Activated naive CD4-positive, alpha-beta T cell treated with anti-CD3 and anti-CD28 coated beads, Interleukin-2, amount 50 U/mL, for 16 hours (primary cell): ENCODE results near the gene SCN11A.
A peak's percentile ranks its signal among the peaks of the same experiment; 100 is the strongest.

ENCODE experiments used
- DNase-seq: peaks from one replicate; pipeline ENCODE4 v3.0.0-alpha.2; 2020

The SCN11A gene

DNA sequence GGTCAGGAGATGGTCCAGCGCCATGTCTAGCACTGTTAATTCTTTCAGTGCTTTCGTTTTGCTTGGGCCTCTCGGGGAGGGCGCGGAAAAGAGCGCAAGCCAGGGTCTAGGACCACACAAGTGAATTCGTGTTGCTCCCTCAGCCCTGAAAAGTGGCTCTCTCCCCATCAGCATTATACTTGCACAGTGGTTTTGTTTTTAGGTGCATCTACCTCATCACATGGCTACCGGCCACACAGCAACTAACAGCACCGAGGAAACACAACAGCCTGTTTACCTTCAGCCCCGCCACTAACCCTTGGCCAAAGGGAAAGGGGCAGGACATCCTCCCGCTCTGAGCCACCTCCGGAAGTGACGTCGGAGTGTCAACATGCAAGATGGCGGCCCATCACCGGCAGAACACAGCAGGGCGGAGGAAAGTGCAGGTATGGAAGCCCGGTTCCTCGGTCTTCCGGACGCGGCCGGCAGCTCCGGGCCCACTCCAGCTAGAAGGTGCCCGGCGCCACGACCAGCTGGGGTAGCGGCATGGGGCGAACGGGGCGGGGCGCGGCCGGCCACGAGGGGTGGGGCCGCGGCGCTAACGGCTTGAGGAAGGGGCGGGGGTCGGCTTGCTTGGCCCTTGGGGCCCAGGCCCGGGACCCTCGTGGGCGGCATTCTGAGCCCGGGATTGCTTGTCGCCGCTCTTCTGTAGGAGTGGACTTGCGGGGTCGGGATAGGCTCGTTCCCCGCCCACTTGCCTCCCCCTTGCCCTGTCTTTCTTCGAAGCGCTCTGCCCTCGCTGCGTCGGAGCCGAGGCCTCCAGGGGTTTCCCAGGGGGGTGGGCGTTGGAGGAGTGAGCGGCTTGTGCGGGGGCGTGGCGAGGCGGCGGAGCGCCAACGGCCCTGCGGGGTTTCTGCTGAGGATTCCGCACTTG lies at the start of gene SCN11A, which contains the start of gene WDR48:
TSS of gene SCN11A (minus strand) at position 296 of the 913 bp plus-strand sequence. CDS start 101,582 bp downstream, outside the sequence.
TSS of gene WDR48 (plus strand) at position 368 of the 913 bp plus-strand sequence. CDS start at position 378, 10 bp downstream.
- DNase-seq, result peak; percentile 91

DNA sequence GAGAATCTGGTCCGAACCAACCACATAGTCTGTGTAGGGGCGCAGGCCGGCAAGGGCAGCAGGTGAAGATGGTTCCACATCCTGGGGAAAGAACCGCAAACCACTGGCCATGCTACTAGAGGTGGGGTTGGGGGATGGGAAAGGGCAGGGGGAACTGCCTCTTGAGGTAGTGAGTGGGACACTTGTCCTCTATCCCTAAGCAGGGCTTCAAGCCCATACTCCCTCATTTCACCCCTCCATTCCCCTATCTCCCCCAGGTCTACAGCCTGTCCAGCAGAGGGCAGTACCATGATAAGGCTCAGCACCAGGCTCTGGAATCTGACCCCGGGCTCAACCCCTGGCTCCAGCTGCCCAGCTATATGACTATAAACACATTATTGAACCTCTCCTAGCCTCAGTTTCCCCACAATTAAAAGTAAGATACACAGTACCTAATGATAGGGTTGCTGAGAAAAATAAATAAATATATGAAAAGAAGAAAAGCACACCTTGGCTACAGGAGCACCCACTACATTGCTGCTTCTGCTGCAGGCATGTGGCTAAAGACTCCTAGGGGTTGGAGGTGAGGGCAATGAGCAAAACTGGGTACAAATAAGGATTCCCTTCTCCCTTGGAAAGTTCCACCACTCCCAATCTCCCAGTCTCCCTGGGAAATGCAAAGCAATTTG lies 49.4 kb upstream of the SCN11A start:
- peak; percentile 51 for DNase-seq

DNA sequence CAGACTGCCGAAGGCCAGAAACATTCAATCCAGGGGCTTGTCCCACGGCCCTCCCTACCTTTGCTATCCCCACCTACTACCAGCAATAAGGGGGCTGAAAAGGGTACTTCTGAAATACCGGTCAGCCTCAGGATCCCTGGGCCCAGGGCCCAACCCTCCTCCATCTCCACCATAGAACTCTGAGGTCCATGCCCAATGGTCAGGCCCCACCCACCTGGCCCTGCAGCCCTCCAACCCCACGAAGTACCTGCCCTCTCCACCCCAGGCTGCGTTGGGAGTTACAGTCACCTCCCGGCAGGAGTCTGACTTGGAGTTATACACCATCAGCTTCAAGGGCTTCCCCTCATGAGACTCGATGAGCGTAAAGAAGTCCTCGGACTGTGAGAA lies 48.7 kb upstream of the SCN11A start:
- no peak for DNase-seq

GRCh38 chr3:39099738-39100499 lies 48.2 kb upstream of the SCN11A start:
- no peak for DNase-seq

DNA sequence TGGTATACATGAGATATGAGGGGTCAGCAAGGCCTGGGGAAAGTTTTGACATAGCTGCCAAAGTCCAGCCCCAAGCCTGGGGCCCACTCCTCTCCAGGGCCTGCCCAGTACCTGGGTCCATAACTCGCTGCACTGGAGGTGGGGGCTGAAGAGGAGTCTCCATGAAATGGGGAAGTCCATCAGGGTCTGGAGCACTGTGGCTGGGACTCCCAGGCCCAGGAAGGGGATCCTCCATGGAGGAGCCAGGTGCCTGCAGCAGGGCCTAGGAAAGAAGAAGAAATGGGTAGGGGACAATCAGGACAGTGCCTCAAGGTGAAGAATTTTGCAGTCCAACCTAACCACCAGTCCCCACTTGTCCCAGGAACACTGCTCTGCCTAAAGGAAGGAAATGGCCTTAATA lies 47.5 kb upstream of the SCN11A start:
- no peak for DNase-seq

DNA sequence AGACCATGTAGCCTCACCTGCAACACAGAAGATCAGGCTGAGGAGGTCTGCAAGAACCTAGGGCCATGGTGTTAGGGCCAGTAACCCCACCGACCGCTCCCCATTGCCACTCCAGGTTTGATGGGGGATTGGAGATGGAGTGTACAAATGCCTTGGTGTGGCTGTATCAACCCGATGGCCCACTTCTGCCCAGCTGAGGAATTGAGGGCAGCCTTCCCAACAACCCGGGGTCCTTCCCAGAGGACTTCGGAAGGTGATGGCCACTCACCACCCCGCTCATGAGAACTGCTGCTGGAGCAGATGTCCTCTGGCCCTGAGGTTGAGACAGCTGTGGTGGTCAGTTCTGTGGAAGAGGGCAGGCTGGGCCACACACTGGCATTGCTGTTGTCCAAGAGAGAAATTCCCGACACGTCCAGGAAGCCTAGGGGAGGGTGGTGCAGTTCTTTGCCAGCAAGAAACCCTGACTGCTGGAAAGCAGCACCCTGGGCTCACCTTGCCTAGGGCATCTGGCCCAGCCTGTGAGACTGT lies 46.8 kb upstream of the SCN11A start:
- DNase-seq, result no peak

DNA sequence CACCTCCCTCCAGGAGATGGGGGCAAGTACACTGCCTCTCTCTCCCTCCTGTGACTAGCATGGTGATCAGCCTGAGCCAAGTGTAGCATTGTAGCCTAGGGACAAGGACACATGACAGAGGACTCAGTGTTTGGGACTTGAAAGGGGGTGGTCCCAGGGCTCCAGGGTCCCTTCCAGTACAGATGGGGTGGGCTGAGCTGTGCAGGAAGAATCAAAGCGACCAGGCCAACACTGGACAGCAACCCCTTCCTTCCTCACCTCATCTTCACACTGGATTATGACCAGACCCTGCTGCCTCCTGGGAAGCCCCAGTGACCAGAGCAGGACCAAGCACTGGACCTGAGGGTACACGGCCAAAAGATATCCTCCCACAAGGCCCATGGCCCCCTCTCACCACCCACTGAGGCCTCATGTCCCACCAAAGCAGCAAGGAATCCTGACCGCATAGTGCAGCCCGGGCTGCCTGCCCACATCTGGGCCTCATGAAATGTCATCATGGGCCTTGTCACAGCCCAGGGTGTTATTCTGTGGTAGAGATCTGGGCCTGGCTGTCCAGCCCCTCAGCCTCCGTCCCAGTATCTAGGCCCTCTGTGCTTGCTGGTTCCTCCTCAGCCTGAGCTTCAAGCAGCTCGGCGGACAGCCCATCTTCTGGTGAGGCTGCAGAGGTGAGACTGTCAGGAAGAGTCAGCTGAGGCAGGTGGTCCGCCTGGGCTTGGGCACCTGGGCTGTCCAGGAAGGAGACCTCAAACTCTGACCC lies 46.1 kb upstream of the SCN11A start:
- DNase-seq, result no peak

GRCh38 chr3:39096775-39097174 lies 45.0 kb upstream of the SCN11A start:
- DNase-seq, result no peak

- DNase-seq, result no peak
These were observed 44.0 kb upstream of the SCN11A start for GRCh38 chr3:39095778-39096177.

DNA sequence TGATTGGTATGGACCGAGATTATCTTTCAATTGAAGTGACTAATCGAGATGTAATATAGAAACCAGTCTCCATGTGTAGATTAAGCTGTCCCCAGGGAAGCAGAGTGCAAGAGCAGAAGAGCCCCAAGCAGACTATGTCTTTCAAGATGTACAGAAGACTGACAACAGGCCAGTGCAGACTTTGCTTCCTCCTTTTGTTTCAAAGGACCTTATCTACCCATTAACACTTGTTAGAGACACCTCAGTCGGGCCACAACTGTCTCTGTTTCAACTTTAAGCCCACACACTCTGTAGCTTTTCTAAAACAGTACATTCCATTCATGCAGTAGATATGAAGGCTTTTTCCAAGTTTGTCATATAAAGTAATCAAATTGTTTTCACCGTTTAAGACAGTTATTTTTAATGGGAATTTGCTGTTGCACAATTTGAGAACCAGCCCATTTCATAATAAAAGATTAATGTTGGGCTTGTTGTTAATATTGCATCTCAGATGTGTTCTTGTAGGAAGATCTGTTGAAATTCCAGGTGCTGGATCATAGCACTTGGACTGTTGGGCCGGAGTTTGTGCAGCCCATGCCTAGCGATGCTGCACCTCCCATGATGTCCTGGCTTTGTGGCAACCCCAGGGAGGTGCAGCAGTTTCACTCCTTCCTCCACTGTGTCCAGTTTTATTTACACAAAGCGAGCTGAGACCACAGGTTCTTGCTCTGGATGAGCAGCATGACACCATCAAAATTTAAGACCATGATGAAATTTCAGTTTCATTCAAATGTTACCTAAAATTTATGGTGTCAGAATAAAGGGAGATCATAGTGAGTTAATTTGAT lies 43.3 kb upstream of the SCN11A start:
- DNase-seq, result no peak

DNA sequence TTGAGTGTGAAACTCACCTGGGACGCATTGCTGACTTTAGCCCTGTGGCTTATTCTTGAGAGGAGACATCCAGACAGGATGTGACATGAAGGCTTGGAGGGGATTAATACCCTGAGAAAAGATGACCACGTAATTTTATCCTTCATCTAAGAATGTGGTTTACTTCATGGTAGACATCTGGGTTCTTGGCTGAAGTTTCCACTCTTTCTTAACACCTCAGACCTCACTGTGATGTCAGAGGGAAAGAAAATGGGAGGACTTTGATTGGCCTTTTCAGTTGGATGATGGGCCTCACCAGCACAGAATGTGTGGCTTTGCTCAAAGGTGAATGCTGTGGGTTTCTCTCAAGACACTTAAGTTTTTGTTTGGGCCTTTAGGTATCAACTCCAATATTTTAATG lies 39.2 kb upstream of the SCN11A start:
- DNase-seq, result no peak

- DNase-seq, result no peak
These were observed 37.1 kb upstream of the SCN11A start for GRCh38 chr3:39088889-39089288.

- no peak for DNase-seq
These were observed 36.7 kb upstream of the SCN11A start for GRCh38 chr3:39088456-39088855.

DNA sequence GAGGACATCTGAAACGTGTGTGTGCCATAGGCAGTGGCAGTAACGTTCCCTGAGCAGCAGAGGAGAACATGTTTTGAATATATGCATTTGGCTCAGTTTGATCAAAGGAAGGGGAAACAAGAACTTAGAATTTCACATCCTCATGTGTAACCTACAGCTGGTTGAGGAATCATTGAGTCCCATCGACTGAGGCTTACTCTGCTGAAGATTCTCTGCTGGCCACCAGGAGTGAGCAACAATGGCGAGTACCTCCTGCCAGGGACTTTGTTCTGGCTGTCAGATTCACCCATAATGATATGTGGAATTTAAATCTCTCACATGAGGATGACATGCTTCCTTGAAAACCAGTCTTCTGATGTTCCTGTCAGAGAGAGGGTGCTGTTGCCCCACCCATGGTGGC lies 34.4 kb upstream of the SCN11A start:
- no peak for DNase-seq

GRCh38 chr3:39082666-39083313 lies 31.0 kb upstream of the SCN11A start:
- DNase-seq, result no peak

- no peak for DNase-seq
These were observed 28.3 kb upstream of the SCN11A start for GRCh38 chr3:39080026-39080425.

DNA sequence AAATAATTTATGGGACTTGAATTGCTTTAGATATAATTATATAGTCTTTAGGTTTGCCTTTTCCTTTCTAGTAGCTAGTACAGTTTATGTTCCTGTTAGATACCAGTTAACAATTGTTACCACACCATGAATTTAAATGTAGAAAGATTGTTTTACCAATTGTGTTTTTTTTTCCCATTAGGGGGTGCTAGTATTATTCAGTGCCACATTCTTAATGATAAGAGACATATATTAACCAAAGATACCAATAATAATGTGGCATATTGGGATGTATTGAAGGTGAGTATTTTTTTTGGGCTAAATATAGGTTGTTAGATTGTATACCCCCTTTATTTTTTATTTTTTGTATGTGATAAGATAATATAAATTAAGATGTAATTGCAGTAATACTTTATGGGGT lies 27.8 kb upstream of the SCN11A start:
- no peak for DNase-seq

- DNase-seq, result no peak
These were observed 24.2 kb upstream of the SCN11A start for GRCh38 chr3:39075910-39076309.

DNA sequence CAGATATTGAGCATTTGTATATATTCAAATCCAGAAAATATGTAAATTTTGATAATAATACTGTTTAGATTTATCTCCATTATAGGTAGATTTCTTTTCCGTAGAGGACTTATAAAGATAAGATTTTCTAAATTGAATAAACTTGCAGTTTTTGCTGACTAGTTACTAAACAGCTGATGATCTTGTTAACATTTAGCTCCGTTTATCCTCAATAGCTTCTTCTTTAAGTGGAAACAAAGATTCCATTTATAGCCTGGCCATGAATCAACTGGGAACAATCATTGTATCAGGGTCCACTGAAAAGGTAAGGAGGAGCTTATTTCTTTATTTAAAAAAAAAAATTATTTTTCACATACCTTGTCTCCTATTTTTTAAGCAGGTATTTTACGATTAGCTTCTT lies 16.8 kb upstream of the SCN11A start:
- DNase-seq, result no peak

DNA sequence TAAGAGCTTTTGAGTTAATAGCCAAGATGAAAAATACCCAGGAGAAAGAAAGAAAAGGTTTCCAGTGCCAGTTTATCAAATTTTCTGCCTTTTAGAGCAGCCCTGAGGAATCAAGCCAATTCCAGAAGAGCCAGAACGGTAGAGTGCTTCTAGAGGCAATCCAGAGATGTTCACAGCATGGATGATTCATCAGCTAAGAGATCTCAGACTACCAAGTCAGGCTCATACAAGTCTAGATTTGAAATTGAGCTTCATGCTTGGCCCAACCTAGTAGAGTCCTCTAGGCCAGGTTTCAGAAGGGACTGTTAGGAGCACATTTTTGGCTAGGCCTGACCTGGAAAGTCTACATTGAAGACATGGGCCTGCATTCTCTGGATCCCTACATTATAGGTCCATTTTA lies 15.5 kb upstream of the SCN11A start:
- DNase-seq, result no peak

GRCh38 chr3:39065197-39065596 lies 13.5 kb upstream of the SCN11A start:
- peak; percentile 12 for DNase-seq
